Nephron progenitor cell (in vitro differentiated cells): Measurements from ENCODE around the gene P4HA2.

ENCODE experiments used
- DNase-seq: peaks from one replicate; pipeline ENCODE4 v3.0.0; 2021
- H3K27ac Mint-ChIP-seq: 2 replicates; pipeline ENCODE4 v1.8.0; 2021; ENCODE audit warnings: mild to moderate bottlenecking, moderate library complexity, mixed read lengths
- H3K27me3 Mint-ChIP-seq: 2 replicates; pipeline ENCODE4 v1.8.0; 2021; ENCODE audit warnings: mild to moderate bottlenecking, low read depth, mixed read lengths; ENCODE audit not compliant: poor library complexity
- H3K36me3 Mint-ChIP-seq: 2 replicates; pipeline ENCODE4 v1.8.0; 2021; ENCODE audit warnings: low read depth, mixed read lengths
- H3K4me1 Mint-ChIP-seq: 2 replicates; pipeline ENCODE4 v1.8.0; 2021; ENCODE audit warnings: mixed read lengths
- H3K4me3 Mint-ChIP-seq: 2 replicates; pipeline ENCODE4 v1.8.0; 2021; ENCODE audit warnings: mild to moderate bottlenecking, moderate library complexity, mixed read lengths
- H3K9me3 Mint-ChIP-seq: 2 replicates; pipeline ENCODE4 v1.8.0; 2021; ENCODE audit warnings: mild to moderate bottlenecking, moderate library complexity, mixed read lengths
- CTCF ChIP-seq: fragments of 200-600 bp; sonication (generic); IDR thresholded peaks from 2 replicates; pipeline ENCODE4 v1.5.0; 2021; ENCODE audit warnings: antibody characterized with exemption

P4HA2 gene

GRCh38 chr5:132182359-132183040 is 45.2 kb downstream of the P4HA2 start:
- no peaks in the 10 kb centered on the region for H3K36me3 Mint-ChIP-seq
- DNase-seq = no peak
- H3K4me3 Mint-ChIP-seq = no peak overlapping the region
- peak overlapping the region; percentile 77 for H3K27ac Mint-ChIP-seq
- peaks cover 3% of the 10 kb centered on the region for H3K9me3 Mint-ChIP-seq
- TF ChIP-seq CTCF = no peak
- H3K27me3 Mint-ChIP-seq = peaks cover 3% of the 10 kb centered on the region
- peaks cover 31% of the 10 kb centered on the region for H3K4me1 Mint-ChIP-seq

- Mint-ChIP-seq H3K4me3 (no peak overlapping the region), H3K9me3 (peaks cover 3% of the 10 kb centered on the region), H3K4me1 (peaks cover 31% of the 10 kb centered on the region), H3K36me3 (no peaks in the 10 kb centered on the region), H3K27me3 (peaks cover 6% of the 10 kb centered on the region), H3K27ac (no peak overlapping the region)
- no peak for TF ChIP-seq CTCF
- no peak for DNase-seq
Measured at GRCh38 chr5:132181011-132181629, 46.5 kb downstream of the P4HA2 start.

GRCh38 chr5:132180134-132180745 is 47.4 kb downstream of the P4HA2 start:
- H3K36me3 Mint-ChIP-seq = no peaks in the 10 kb centered on the region
- DNase-seq = no peak
- no peak overlapping the region for H3K27ac Mint-ChIP-seq
- H3K4me3 Mint-ChIP-seq = peak overlapping the region; percentile 5
- H3K27me3 Mint-ChIP-seq = peaks cover 6% of the 10 kb centered on the region
- TF ChIP-seq CTCF = peak; percentile 73
- H3K9me3 Mint-ChIP-seq = peaks cover 3% of the 10 kb centered on the region
- H3K4me1 Mint-ChIP-seq = peaks cover 31% of the 10 kb centered on the region

GRCh38 chr5:132179405-132179804 is 48.2 kb downstream of the P4HA2 start:
- no peak overlapping the region for H3K27ac Mint-ChIP-seq
- H3K4me1 Mint-ChIP-seq = peaks cover 31% of the 10 kb centered on the region
- no peak overlapping the region for H3K4me3 Mint-ChIP-seq
- H3K9me3 Mint-ChIP-seq = peaks cover 3% of the 10 kb centered on the region
- peaks cover 6% of the 10 kb centered on the region for H3K27me3 Mint-ChIP-seq
- no peak for TF ChIP-seq CTCF
- no peaks in the 10 kb centered on the region for H3K36me3 Mint-ChIP-seq
- no peak for DNase-seq

- no peaks in the 10 kb centered on the region for H3K36me3 Mint-ChIP-seq
- no peaks in the 10 kb centered on the region for H3K9me3 Mint-ChIP-seq
- DNase-seq = no peak
- H3K4me1 Mint-ChIP-seq = peaks cover 31% of the 10 kb centered on the region
- H3K27me3 Mint-ChIP-seq = peaks cover 13% of the 10 kb centered on the region
- H3K4me3 Mint-ChIP-seq = no peak overlapping the region
- no peak overlapping the region for H3K27ac Mint-ChIP-seq
- TF ChIP-seq CTCF = no peak
Measured at GRCh38 chr5:132177691-132178149, 49.9 kb downstream of the P4HA2 start.
